ENCODE measurements around the gene AHSG.

DNA sequence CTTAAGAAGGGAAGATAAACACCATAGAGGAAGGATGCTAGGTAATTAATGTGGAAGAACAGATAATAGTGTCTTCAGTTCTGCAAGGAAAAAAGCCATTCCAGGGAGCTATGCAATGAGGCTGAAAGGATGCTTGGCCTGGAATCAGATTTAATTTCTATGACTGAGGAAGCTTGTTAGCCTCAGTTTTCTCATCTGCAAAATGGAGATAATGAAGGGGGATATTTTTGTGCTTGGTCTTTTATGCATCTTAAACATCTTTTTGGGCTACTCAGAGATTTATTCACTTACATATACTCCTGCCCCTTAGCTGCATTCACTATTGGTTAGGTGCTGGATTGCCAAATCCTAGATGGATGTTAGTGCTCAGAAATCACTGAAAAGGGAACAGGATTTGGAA lies 25.7 kb upstream of the AHSG start:
- TF ChIP-seq, protein P1, sequence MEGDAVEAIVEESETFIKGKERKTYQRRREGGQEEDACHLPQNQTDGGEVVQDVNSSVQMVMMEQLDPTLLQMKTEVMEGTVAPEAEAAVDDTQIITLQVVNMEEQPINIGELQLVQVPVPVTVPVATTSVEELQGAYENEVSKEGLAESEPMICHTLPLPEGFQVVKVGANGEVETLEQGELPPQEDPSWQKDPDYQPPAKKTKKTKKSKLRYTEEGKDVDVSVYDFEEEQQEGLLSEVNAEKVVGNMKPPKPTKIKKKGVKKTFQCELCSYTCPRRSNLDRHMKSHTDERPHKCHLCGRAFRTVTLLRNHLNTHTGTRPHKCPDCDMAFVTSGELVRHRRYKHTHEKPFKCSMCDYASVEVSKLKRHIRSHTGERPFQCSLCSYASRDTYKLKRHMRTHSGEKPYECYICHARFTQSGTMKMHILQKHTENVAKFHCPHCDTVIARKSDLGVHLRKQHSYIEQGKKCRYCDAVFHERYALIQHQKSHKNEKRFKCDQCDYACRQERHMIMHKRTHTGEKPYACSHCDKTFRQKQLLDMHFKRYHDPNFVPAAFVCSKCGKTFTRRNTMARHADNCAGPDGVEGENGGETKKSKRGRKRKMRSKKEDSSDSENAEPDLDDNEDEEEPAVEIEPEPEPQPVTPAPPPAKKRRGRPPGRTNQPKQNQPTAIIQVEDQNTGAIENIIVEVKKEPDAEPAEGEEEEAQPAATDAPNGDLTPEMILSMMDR (IDR thresholded peaks at IDR 0.05 in 8 of 11, conservative IDR thresholded peaks at IDR 0.05 in 3 of 11) = no peak
- no peak for TF ChIP-seq POLR2A (IDR thresholded peaks at IDR 0.05)
- no peak for TF ChIP-seq POLR2AphosphoS5 (IDR thresholded peaks at IDR 0.05)
